Measurements from ENCODE around the gene LRP10.

The LRP10 gene

GRCh38 chr14:22841311-22841710 is 30.2 kb upstream of the LRP10 start:
- no peak overlapping the region for H3K27ac ChIP-seq
- TF ChIP-seq CTCF (conservative IDR thresholded peaks at IDR 0.05), result no peak

GRCh38 chr14:22841769-22842168 is 29.8 kb upstream of the LRP10 start:
- H3K27ac ChIP-seq, result no peak overlapping the region
- no peak for TF ChIP-seq CTCF (conservative IDR thresholded peaks at IDR 0.05)

- no peak overlapping the region for H3K27ac ChIP-seq
- TF ChIP-seq CTCF (conservative IDR thresholded peaks at IDR 0.05), result no peak
Measured at GRCh38 chr14:22842211-22843122, 29.1 kb upstream of the LRP10 start.

- H3K27ac ChIP-seq, result no peak overlapping the region
- TF ChIP-seq CTCF (conservative IDR thresholded peaks at IDR 0.05), result no peak
Measured at GRCh38 chr14:22843123-22843925, 28.2 kb upstream of the LRP10 start.

GRCh38 chr14:22844221-22845102 is 27.1 kb upstream of the LRP10 start:
- no peak for TF ChIP-seq CTCF (conservative IDR thresholded peaks at IDR 0.05)
- H3K27ac ChIP-seq, result no peak overlapping the region

- no peak overlapping the region for H3K27ac ChIP-seq
- no peak for TF ChIP-seq CTCF (conservative IDR thresholded peaks at IDR 0.05)
Measured at GRCh38 chr14:22845103-22845394, 26.5 kb upstream of the LRP10 start.

All from VCaP (cell line).